Astrocyte of the hippocampus (primary cell): ENCODE data around the gene KRAS.

Experiments used
- DNase-seq: peaks from one replicate; pipeline ENCODE4 v3.0.0; 2011; ENCODE audit warnings: low read depth, low spot score

Gene KRAS

GRCh38 chr12:25256005-25256404 lies 5.3 kb upstream of the KRAS start:
- DNase-seq: no peak

DNA sequence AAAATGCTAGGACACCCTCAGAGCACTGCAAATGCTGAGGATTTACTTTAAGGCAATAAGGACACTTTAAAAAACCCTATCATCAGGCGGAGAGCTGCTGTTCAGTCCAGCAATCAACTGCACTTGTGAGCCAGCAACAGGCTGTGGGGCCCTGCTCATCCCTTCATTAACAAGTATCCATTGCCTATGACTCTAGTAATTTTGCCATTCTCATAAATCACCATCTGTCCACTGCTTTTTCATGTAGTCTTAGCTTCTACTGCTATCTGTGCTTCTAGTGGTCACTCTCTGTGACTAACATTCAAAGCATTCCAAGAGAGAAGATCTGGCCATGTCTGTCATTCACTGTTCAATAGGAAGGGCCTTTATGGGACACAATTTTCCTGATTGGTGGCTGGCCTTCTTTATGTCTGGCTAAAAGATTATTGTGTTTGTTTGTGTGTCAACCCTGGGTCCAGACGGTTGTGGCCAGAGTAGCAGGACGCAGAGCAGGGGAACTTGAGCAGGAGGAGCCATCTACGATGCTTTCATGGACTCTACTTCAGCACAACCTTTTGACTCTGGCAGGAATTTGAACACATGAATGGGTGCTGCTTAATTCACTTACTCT lies 3.6 kb upstream of the KRAS start:
- peak; percentile 13 for DNase-seq

- no peak for DNase-seq
These were observed 2.8 kb upstream of the KRAS start for GRCh38 chr12:25253371-25254068.

GRCh38 chr12:25252946-25253345 lies 2.2 kb upstream of the KRAS start:
- DNase-seq: no peak

GRCh38 chr12:25251769-25252168 lies 1.0 kb upstream of the KRAS start:
- no peak for DNase-seq

DNA sequence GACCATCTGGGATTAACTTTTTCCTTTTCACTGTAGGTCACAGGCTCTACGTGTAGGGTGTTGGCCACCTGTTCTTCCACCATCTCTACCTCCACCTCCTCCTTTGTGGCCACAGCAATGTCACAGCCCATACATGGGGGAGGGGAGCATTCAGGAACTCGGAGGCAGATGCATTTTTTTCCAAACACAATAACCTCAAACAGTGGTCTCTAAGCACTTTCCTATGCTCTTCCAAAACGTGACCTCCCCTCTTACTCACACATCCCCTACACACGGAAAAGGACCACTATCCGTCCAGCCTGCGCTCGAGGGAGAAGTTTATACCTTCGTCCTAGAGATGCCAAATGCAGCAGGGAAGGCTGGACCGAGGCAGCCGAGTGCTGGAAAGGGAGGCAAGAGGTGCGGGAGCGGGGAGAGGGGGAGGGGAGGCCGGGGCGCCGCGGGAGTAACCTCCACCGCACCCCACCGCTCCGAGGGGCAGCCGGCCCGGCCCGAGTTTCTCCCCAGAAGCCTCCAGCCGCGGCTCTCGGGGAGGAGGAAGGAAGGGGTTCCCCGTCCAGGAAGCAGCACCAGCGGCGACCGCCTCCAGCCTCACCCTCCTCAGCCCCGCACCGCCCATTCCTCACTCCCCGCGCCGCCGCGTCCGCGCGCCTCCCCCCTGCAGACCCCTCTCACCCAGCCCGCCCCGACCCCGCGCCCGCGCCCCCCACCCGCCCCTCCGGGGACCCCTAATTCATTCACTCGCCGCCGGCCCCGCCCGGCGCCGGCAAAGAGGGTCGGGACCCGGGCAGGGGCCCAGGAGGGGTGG lies 594 bp downstream of the KRAS start:
- DNase-seq: peak; percentile 58

- DNase-seq: no peak
These were observed 2.0 kb downstream of the KRAS start for GRCh38 chr12:25248732-25249131.

- no peak for DNase-seq
These were observed 2.6 kb downstream of the KRAS start for GRCh38 chr12:25248137-25248536.

- DNase-seq: no peak
These were observed 5.2 kb downstream of the KRAS start for GRCh38 chr12:25245491-25245890.

- no peak for DNase-seq
These were observed 7.1 kb downstream of the KRAS start for GRCh38 chr12:25243680-25243990.

DNA sequence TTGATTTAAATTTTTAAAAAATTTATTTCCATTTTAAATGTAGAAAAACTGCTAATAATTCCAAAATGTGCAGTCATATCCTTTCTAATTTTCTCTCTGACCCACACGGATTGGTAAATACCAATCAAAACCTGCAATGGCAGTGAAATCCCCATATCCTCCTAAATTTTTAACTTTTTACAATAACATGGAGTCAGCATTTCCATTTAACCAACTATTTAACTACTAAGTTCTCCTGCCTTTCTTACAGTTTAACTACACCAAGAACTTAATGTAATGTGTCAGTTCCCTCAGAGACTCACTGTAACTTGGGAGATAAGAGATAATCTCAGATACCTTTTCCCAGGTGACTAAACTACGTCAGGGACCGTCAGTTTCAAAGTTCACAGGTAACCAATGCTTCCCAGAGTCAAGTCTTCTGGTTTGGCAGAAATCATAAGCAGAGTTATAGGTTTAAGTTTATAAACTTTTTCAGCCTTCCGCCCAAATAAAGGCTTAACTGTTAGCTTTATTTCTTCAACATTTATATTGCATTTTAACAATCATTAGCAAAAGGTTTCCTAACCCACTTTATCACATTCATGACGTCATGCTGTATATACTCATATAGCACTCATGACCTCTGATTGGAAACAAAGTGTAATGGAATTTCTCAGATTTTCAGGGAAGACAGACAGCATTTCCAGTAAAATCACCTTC lies 7.6 kb downstream of the KRAS start:
- no peak for DNase-seq

- DNase-seq: peak; percentile 56
These were observed 9.3 kb downstream of the KRAS start for GRCh38 chr12:25241167-25242020.

DNA sequence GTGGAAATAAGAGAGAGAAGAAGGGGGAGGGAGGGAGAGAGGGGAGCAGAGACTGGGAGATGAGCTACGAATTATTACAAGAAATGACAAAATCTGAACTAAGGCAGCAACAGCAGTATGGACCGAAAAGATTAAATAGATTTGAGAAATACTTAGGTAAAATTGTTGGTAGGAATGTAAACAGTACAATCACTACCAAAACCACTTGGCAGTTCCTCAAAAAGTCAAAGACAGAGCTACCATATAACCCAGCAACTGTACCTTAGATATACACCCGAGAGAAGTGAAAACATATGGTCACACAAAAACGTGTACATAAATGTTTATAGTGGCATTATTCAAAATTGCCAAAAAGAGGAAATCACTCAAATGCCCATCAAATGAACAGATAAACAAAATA lies 14.1 kb downstream of the KRAS start:
- peak; percentile 21 for DNase-seq

DNA sequence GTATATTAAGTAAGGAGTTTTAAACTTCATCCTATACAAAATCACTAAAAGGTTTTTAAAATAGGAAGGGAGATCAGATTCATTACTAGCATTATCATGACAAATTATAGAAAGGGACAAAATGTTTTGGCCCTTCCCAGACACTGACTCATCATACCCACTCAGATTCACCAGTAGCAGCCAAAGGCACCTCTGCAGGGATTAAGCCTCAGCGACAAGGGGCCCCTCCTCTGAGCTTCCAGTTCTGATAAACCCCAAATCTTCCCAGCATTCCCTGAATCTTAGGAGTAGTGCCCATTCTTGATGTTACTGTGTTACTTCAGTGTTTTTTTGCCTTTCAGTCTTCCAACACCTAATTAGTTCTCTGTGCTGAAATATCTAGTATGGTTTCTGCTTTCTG lies 14.5 kb downstream of the KRAS start:
- peak; percentile 54 for DNase-seq

DNA sequence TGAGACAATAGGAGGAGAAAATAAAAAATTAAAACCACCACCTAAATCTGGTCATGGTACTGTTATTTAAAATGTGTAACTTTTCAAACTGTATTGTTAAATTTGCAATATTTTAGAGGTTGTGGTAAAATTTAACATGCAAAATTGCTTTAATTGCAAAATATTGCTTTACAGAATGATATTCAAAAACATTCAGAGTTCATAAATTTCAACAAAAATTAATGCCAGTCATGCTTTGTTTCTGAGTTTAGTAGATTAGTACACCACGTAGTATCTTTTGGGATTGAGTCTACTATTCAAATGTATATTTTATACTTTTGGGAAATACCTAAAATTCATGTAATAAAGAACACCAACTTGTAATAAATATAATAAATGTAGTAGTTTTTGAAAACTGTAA lies 37.4 kb downstream of the KRAS start:
- no peak for DNase-seq

DNA sequence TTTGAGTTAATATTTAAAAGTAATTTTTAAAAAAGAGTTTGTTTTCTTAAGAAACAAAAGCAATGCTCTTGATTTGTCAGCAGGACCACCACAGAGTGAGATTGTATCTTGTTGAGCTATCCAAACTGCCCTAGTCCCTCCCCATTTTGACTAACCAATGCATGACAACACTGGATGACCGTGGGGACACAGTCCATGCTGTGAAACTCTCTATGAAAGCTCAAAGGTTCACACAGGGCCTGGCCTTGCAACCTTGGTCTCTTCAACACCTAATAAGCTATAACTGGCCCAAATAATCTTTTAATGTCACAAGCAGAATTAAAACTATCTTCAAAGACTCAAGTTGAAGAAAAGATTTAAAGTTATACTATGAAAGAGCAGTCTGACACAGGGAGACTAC lies 42.2 kb downstream of the KRAS start:
- no peak for DNase-seq

DNA sequence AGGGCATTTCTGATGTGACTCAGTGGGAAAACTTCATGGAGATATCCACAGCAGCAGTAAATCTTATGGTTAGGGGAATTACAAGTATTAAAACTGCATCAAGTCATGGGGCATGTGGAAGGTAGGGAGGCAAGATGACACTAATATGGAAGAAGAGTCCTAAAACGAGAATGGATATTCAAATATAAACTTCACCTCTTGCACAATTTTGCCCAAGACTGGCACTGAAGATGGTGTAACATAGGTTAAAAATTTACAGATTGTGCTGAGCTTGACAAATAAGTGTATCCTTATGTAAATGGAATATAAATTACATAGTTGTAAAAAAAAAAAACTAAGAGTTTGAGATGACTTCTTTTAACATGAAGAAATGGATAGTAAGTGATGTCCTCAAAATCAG lies 42.9 kb downstream of the KRAS start:
- no peak for DNase-seq

GRCh38 chr12:25207411-25207810 lies 43.3 kb downstream of the KRAS start:
- DNase-seq: no peak

DNA sequence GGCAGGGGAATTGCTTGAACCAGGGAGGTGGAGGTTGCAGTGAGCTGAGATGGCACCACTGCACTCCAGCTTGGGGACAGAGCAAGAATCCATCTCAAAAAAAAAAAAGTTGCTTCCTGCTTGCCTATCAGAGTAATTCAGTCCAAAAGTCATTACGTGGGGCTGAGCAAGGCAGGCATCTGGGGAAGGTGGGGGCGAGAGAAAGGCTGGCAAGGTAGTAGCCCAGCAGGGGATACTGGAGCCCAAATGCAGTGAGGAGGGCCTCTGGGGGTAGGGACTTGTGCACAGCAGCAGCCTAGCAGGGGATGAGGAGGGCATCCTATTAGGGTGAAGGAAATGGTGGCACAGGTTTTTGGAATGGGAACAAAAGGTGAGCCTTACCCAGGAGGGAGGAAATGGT lies 48.6 kb downstream of the KRAS start:
- no peak for DNase-seq

DNA sequence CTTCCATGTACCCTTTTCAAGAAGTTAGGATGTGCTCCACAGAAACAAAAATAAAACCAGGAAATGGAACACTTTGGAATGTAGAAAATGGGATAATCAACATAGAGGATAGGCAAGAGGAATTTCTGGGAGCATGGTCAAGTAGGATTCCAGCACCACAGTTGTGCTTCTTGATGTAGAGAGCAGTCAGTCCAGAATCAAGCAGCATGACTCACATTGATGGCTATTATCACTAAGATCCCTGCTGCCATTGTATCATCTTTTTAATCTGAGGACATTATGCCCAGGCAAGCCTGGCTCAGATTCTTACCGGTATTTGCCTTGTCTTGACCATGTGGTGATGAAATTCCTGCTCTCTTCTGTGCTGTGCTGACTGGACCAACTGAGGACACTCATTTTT lies 50.0 kb downstream of the KRAS start:
- peak; percentile 70 for DNase-seq

DNA sequence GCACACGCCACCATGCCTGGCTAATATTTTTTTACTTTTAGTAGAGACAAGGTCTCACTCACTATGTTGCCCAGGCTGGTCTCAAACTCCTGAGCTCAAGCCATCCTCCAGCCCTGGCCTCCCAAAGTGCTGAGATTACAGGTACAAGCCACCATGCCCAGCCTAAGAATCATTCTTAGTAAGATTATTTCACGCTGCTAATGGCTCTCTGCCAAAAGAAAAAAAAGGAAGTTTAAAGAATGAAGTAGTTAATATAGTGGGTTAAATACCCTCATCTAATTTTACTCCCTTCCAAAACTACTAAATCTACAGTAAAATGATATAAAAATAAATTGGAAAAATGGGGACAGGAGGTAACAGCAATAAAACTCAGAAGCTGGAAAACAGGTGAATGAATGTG lies 53.1 kb downstream of the KRAS start:
- no peak for DNase-seq
